NB4 (cell line): ENCODE measurements around the gene GARIN5B.
A peak's percentile ranks its signal among the peaks of the same experiment; 100 is the strongest.
"Not testable (repeated sequence)": the region's sequence is repeated elsewhere in the genome, so short reads cannot be mapped to it uniquely, and the experiment has no call there.

Experiments used
- DNase-seq: peaks from one replicate; pipeline ENCODE4 v3.0.0; 2010; ENCODE audit warnings: low read depth
- H3K4me3 ChIP-seq: one replicate; pipeline ENCODE4 v1.5.1; 2011; ENCODE audit warnings: mild to moderate bottlenecking, low read depth, low read length, moderate library complexity
- CTCF ChIP-seq: IDR thresholded peaks from one replicate; pipeline ENCODE4 v1.5.1; 2012; ENCODE audit warnings: low read depth, low read length
- MYC ChIP-seq: IDR thresholded peaks from 2 replicates; pipeline ENCODE4 v1.6.1; 2011; ENCODE audit warnings: low read depth, low read length
- POLR2A ChIP-seq: IDR thresholded peaks from 2 replicates; pipeline ENCODE4 v1.6.1; 2011; ENCODE audit warnings: mild to moderate bottlenecking; ENCODE audit not compliant: insufficient read length; ENCODE audit errors: extremely low read depth
- TF ChIP-seq, protein P1 (sequence below): IDR thresholded peaks from 2 replicates; pipeline ENCODE4 v1.6.1; 2011; ENCODE audit warnings: low read depth, low read length

GARIN5B gene

GRCh38 chr19:55339105-55339888 is 23.8 kb downstream of the GARIN5B start, which contains the start of gene KMT5C:
Gene KMT5C (plus strand): TSS chr19:55339876. CDS start chr19:55341937, 2,061 bp downstream.
- H3K4me3 ChIP-seq: peak within 1 kb of the TSS; percentile 59
- TF ChIP-seq POLR2A (no peak), MYC (no peak)
- TF ChIP-seq, protein P1, sequence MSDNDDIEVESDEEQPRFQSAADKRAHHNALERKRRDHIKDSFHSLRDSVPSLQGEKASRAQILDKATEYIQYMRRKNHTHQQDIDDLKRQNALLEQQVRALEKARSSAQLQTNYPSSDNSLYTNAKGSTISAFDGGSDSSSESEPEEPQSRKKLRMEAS: peak; percentile 29; the same call in 1 of the 2 replicates
- DNase-seq: peak; percentile 98

DNA sequence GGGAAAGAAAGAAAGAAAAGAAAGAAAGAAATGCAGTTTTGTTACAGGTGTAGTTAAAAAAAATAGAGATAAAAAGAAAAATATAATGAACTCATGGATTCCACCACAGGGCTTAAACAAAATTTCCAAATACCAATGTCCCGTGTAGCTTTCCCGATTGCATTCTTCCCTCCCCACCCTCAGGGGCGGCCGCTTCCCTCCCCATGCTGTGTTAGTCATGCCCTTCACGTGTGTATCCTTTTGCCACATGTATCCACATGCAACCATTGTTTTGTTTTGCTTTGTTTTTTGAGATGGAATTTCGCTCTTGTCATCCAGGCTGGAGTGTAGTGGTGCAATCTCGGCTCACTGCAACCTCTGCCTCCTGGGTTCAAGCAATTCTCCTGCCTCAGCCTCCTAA is 27.0 kb downstream of the GARIN5B start:
- H3K4me3 ChIP-seq: no peak overlapping the region
- no peak for DNase-seq
- TF ChIP-seq CTCF (no peak), MYC (no peak), POLR2A (no peak)
- TF ChIP-seq, protein P1: no peak

GRCh38 chr19:55333870-55334269 is 29.2 kb downstream of the GARIN5B start:
- TF ChIP-seq, protein P1: no peak
- no peak for TF ChIP-seq MYC
- no peak for TF ChIP-seq POLR2A
- TF ChIP-seq CTCF: no peak

GRCh38 chr19:55329791-55330190 is 33.3 kb downstream of the GARIN5B start:
- H3K4me3 ChIP-seq, DNase-seq: not testable (repeated sequence)

More at GRCh38 chr19:55333870-55334269, 29.2 kb downstream of the GARIN5B start:
- no peak overlapping the region for H3K4me3 ChIP-seq
- no peak for DNase-seq

DNA sequence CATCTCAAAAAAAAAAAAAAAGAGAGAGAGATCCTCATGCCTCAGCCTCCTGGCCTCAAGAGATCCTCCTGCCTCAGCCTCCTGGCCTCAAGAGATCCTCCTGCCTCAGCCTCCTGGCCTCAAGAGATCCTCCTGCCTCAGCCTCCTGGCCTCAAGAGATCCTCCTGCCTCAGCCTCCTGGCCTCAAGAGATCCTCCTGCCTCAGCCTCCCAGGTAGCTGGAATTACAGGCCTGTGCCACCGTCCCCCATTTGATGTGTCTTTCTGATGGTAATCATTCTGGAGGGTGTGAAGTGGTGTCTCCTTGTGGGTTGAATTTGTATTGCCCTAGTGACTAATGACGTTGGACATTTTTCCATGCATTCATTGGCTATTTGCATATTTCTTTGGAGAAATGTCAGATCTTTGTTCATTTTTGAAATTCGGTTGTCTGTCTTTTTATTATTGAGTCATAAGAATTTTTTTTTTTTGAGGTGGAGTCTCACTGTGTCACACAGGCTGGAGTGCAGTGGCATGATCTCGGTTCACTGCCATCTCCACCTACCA is 34.2 kb downstream of the GARIN5B start:
- not testable (repeated sequence) for H3K4me3 ChIP-seq, DNase-seq

DNA sequence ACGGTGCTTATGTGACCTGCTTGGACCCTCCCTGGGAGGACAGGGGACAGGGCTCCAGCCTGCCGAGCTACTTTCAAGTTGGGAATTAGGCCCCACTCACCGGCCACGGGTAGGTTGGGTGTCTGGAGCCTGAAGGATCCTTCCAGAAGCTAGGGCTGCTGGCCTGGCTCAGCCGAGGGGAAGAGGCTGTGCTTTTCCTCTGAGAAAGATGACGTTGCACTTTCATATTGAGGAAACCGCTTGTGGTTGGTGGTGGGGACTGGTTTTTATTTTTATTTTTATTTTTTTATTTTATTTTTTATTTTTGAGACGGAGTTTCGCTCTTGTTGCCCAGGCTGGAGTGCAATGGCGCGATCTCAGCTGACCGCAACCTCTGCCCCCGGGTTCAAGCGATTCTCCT is 37.9 kb downstream of the GARIN5B start, which contains the start of gene TMEM150B:
TSS of gene TMEM150B (minus strand) at position 170 of the 400 bp plus-strand sequence. CDS start 4,305 bp downstream, outside the sequence.
- no peak for DNase-seq
- TF ChIP-seq, protein P1: no peak
- no peak for TF ChIP-seq MYC
- TF ChIP-seq CTCF: no peak
- no peak for TF ChIP-seq POLR2A
- H3K4me3 ChIP-seq: no peak within 1 kb of the TSS

GRCh38 chr19:55324662-55325061 is 38.4 kb downstream of the GARIN5B start:
- no peak overlapping the region for H3K4me3 ChIP-seq
- DNase-seq: no peak
- TF ChIP-seq, protein P1: no peak
- TF ChIP-seq MYC: no peak
